Measurements from ENCODE around the gene EPS8L3. TPM values are rescaled to one million over a fixed set of nuclear protein-coding genes. Genes with fewer than 3 reads are reported as not detected.

Gene EPS8L3
- total RNA-seq, 1 experiment from 2014 or later, result not detected

DNA sequence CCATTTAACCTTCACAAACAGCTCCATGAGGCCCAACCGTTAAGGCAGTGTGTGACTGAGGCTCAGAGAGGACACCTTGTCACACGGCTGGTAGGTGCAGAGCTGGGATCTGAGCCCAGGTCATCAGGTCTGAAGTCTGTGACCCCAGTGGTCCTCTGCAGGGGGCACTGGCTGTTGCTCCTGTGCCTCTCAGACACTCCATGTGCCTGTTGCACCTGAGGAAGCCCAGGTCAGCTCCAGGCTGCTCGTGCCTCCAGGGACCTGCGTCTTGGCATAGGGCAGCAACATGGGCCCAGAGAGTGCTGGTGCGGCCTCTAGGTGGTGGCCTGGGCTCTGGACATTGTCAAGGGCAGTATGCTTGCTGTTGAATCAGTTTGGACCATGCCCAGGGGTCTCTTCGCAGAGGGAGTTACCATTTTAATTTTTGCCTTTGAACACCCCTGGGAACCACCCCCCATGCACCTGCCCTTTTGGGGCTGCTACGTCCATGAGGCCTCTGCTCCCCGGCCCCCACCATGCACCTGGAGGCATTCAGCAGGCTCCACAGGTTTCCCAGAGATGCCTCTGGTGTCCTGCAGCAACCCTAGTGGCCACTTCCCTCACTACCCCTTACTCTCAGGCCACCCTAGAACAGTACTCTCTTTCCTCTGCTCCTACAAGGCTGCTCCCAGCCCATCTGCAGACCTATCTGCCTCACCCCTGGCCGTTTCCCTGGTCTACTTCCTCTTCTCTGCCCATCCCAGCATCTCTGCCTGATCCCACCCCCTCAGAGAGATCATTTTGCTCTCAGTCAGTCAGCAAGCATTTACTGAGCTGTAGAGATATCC lies 25.2 kb upstream of the EPS8L3 start:
- DNase-seq (ENCODE audit: low read depth, low spot score) (no peak), ATAC-seq (peak; percentile 43)
- Histone ChIP-seq H3K27ac (ENCODE audit: low read length) (peak overlapping the region; percentile 93), H3K4me3 (ENCODE audit: low read depth in 2 of 2, low read length in 2 of 2) (no peak overlapping the region), H3K9me3 (ENCODE audit: control insufficient read depth, insufficient read depth, low read depth, low read length) (no peaks in the 10 kb centered on the region), H3K36me3 (ENCODE audit: control insufficient read depth, insufficient read depth, low read length) (no peaks in the 10 kb centered on the region), H3K4me1 (ENCODE audit: control insufficient read depth, insufficient read depth, low read length) (peaks cover 88% of the 10 kb centered on the region), H3K27me3 (ENCODE audit: control insufficient read depth, insufficient read depth, low read length) (no peaks in the 10 kb centered on the region)
- intact Hi-C loops (cut with micrococcal nuclease; ENCODE audit: unreplicated experiment) (no loop called here), in situ Hi-C loops (cut with HindIII; ENCODE audit: low pct_unique_long_range_greater_than_20kb, low sequenced_read_pairs) (no loop called here)
- BruUV-seq (replicated peaks), result no TSS peak
- CTCF ChIA-PET, result interaction anchor here (0.6 to 0.7 kb wide), 6 partner anchors 12 to 195 kb away, joined by 3 to 5 read pairs (median 4); no protein-coding TSS in a partner anchor
- TF ChIP-seq POLR2AphosphoS5 (IDR thresholded peaks at IDR 0.05; ENCODE audit: low read depth, low read length), result no peak
- TF ChIP-seq, protein P1, sequence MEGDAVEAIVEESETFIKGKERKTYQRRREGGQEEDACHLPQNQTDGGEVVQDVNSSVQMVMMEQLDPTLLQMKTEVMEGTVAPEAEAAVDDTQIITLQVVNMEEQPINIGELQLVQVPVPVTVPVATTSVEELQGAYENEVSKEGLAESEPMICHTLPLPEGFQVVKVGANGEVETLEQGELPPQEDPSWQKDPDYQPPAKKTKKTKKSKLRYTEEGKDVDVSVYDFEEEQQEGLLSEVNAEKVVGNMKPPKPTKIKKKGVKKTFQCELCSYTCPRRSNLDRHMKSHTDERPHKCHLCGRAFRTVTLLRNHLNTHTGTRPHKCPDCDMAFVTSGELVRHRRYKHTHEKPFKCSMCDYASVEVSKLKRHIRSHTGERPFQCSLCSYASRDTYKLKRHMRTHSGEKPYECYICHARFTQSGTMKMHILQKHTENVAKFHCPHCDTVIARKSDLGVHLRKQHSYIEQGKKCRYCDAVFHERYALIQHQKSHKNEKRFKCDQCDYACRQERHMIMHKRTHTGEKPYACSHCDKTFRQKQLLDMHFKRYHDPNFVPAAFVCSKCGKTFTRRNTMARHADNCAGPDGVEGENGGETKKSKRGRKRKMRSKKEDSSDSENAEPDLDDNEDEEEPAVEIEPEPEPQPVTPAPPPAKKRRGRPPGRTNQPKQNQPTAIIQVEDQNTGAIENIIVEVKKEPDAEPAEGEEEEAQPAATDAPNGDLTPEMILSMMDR (IDR thresholded peaks at IDR 0.05), result peak; percentile 72
- no peak for TF ChIP-seq SIN3A (IDR thresholded peaks at IDR 0.05; ENCODE audit: borderline replicate concordance, insufficient read depth, low read depth, low read length)
- no peak for TF ChIP-seq TCF7L2 (IDR thresholded peaks at IDR 0.05; ENCODE audit: low read depth, low read length)
- TF ChIP-seq REST (IDR thresholded peaks at IDR 0.05; ENCODE audit: insufficient read depth in 1 of 2, low read depth in 2 of 2, low read length in 1 of 2), result no peak
- POLR2A ChIA-PET, result no interaction called here

- peaks cover 87% of the 10 kb centered on the region for H3K4me1 ChIP-seq (ENCODE audit: control insufficient read depth, insufficient read depth, low read length)
- H3K36me3 ChIP-seq (ENCODE audit: control insufficient read depth, insufficient read depth, low read length), result no peaks in the 10 kb centered on the region
- BruUV-seq (replicated peaks), result no TSS peak
- ChIA-PET POLR2A (no interaction called here), CTCF (interaction anchor here (0.7 kb wide), 1 partner anchor 196 kb away, joined by 4 read pairs; no protein-coding TSS in a partner anchor)
- no peak for ATAC-seq
- no peak overlapping the region for H3K4me3 ChIP-seq (ENCODE audit: low read depth in 2 of 2, low read length in 2 of 2)
- H3K27me3 ChIP-seq (ENCODE audit: control insufficient read depth, insufficient read depth, low read length), result no peaks in the 10 kb centered on the region
- intact Hi-C loops (cut with micrococcal nuclease; ENCODE audit: unreplicated experiment), result no loop called here
- TF ChIP-seq TCF7L2 (IDR thresholded peaks at IDR 0.05; ENCODE audit: low read depth, low read length), result no peak
- no peak for TF ChIP-seq POLR2AphosphoS5 (IDR thresholded peaks at IDR 0.05; ENCODE audit: low read depth, low read length)
- TF ChIP-seq REST (IDR thresholded peaks at IDR 0.05; ENCODE audit: insufficient read depth in 1 of 2, low read depth in 2 of 2, low read length in 1 of 2), result no peak
- no peak for TF ChIP-seq SIN3A (IDR thresholded peaks at IDR 0.05; ENCODE audit: borderline replicate concordance, insufficient read depth, low read depth, low read length)
- TF ChIP-seq, protein P1 (IDR thresholded peaks at IDR 0.05), result no peak
- in situ Hi-C loops (cut with HindIII; ENCODE audit: low pct_unique_long_range_greater_than_20kb, low sequenced_read_pairs), result no loop called here
- no peak for DNase-seq (ENCODE audit: low read depth, low spot score)
- H3K9me3 ChIP-seq (ENCODE audit: control insufficient read depth, insufficient read depth, low read depth, low read length), result no peaks in the 10 kb centered on the region
- peak overlapping the region; percentile 93 for H3K27ac ChIP-seq (ENCODE audit: low read length)
These were observed 24.3 kb upstream of the EPS8L3 start for GRCh38 chr1:109787845-109788601.
